ENCODE data around the gene MRPL27. TPM values are rescaled to one million over a fixed set of nuclear protein-coding genes. Genes with fewer than 3 reads are reported as not detected.
A peak's percentile ranks its signal among the peaks of the same experiment; 100 is the strongest.
"Not testable (repeated sequence)": the region's sequence is repeated elsewhere in the genome, so short reads cannot be mapped to it uniquely, and the experiment has no call there.

MRPL27 gene
- polyA plus RNA-seq, 1 donor: 71.8 TPM

DNA sequence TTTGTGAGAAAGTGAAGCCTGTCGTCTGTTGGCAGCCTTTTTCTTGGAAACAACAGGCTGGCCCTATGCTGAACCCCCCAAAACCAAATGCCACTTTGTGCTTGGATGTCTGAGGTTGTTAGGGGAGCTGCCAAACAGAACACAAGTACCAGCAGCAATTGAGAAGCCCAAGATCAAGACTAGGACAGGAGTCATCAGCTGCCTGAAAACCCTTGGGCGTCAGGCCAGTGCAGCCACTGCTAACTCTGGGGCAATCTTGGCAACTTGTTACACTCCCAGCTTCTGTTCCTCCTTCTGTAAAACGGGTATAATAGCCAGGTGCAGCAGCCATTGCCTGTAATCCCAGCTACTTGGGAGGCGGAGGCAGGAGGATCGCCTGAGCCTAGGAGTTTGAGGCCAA is 33.6 kb upstream of the MRPL27 start:
- H3K27me3 ChIP-seq (ENCODE audit: control insufficient read depth, insufficient read depth, low read length): no peaks in the 10 kb centered on the region
- no peaks in the 10 kb centered on the region for H3K9me3 ChIP-seq (ENCODE audit: control insufficient read depth, low read depth, low read length)
- no peak for DNase-seq
- H3K27ac ChIP-seq (ENCODE audit: low read length): no peak overlapping the region
- H3K36me3 ChIP-seq (ENCODE audit: control insufficient read depth, insufficient read depth, low read length): no peaks in the 10 kb centered on the region
- WGBS (ENCODE audit: insufficient coverage, low lambda C conversion rate): no CpG with 5 or more reads among the region's 5 CpGs
- H3K4me1 ChIP-seq (ENCODE audit: control insufficient read depth, insufficient read depth, low read length): no peaks in the 10 kb centered on the region
- H3K4me3 ChIP-seq (ENCODE audit: low read length): no peak overlapping the region

GRCh38 chr17:50405351-50405750 is 32.4 kb upstream of the MRPL27 start:
- H3K4me3 ChIP-seq (ENCODE audit: low read length): not testable (repeated sequence)

DNA sequence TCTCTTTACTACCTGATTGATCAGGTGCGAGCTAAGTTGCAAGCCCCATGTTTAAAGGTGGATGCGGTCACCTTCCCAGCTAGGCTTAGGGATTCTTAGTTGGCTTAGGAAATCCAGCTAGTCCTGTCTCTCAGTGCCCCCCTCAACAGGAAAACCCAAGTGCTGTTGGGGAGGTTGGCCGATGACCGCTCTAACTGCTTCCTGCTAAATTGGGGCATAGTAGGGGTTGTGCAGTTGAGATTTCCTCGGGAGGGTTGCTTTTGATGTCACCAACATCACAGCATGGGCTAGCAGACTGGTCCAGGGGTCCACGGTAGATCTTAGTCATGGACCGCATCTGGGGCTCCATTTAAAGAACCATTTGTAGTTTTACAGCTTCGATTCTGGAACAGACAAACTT is 26.6 kb upstream of the MRPL27 start:
- H3K27me3 ChIP-seq (ENCODE audit: control insufficient read depth, insufficient read depth, low read length); H3K4me3 ChIP-seq (ENCODE audit: low read length); H3K36me3 ChIP-seq (ENCODE audit: control insufficient read depth, insufficient read depth, low read length); H3K27ac ChIP-seq (ENCODE audit: low read length); H3K9me3 ChIP-seq (ENCODE audit: control insufficient read depth, low read depth, low read length); DNase-seq; H3K4me1 ChIP-seq (ENCODE audit: control insufficient read depth, insufficient read depth, low read length): not testable (repeated sequence)
- WGBS (ENCODE audit: insufficient coverage, low lambda C conversion rate): no CpG with 5 or more reads among the region's 8 CpGs

More at GRCh38 chr17:50405351-50405750, 32.4 kb upstream of the MRPL27 start:
- H3K27me3 ChIP-seq (ENCODE audit: control insufficient read depth, insufficient read depth, low read length); H3K4me1 ChIP-seq (ENCODE audit: control insufficient read depth, insufficient read depth, low read length); DNase-seq; H3K9me3 ChIP-seq (ENCODE audit: control insufficient read depth, low read depth, low read length); H3K27ac ChIP-seq (ENCODE audit: low read length); H3K36me3 ChIP-seq (ENCODE audit: control insufficient read depth, insufficient read depth, low read length): not testable (repeated sequence)
- no CpG with 5 or more reads among the region's 4 CpGs for WGBS (ENCODE audit: insufficient coverage, low lambda C conversion rate)

GRCh38 chr17:50398672-50399071 is 25.7 kb upstream of the MRPL27 start:
- H3K36me3 ChIP-seq (ENCODE audit: control insufficient read depth, insufficient read depth, low read length): peaks cover 14% of the 10 kb centered on the region
- no CpG with 5 or more reads among the region's 3 CpGs for WGBS (ENCODE audit: insufficient coverage, low lambda C conversion rate)
- not testable (repeated sequence) for H3K4me1 ChIP-seq (ENCODE audit: control insufficient read depth, insufficient read depth, low read length); H3K27me3 ChIP-seq (ENCODE audit: control insufficient read depth, insufficient read depth, low read length); H3K9me3 ChIP-seq (ENCODE audit: control insufficient read depth, low read depth, low read length); H3K27ac ChIP-seq (ENCODE audit: low read length); H3K4me3 ChIP-seq (ENCODE audit: low read length); DNase-seq

DNA sequence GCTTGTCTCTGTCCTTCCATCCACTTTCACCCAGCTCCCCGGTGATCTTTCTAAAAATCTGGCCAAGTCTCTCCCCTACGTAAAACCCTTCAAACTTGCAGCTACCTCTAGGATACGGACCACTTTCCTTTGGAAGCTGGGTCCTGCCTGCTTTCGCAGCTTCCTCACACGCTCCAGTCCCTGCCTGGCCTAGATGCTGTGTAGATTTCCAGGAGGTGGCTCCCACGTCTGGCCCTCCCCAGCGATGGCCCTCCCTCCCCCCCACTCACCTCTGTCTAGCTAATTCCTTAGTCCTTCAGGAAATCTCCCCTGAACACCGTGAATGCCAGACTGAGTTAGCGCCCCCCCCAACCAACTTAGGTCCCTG is 24.9 kb upstream of the MRPL27 start:
- Histone ChIP-seq H3K9me3 (ENCODE audit: control insufficient read depth, low read depth, low read length) (peaks cover 2% of the 10 kb centered on the region), H3K4me3 (ENCODE audit: low read length) (no peak overlapping the region), H3K36me3 (ENCODE audit: control insufficient read depth, insufficient read depth, low read length) (peaks cover 22% of the 10 kb centered on the region), H3K4me1 (ENCODE audit: control insufficient read depth, insufficient read depth, low read length) (no peaks in the 10 kb centered on the region), H3K27ac (ENCODE audit: low read length) (no peak overlapping the region), H3K27me3 (ENCODE audit: control insufficient read depth, insufficient read depth, low read length) (no peaks in the 10 kb centered on the region)
- 57% methylated on average over 1 of the region's 9 CpGs for WGBS (ENCODE audit: insufficient coverage, low lambda C conversion rate)
- DNase-seq: no peak

DNA sequence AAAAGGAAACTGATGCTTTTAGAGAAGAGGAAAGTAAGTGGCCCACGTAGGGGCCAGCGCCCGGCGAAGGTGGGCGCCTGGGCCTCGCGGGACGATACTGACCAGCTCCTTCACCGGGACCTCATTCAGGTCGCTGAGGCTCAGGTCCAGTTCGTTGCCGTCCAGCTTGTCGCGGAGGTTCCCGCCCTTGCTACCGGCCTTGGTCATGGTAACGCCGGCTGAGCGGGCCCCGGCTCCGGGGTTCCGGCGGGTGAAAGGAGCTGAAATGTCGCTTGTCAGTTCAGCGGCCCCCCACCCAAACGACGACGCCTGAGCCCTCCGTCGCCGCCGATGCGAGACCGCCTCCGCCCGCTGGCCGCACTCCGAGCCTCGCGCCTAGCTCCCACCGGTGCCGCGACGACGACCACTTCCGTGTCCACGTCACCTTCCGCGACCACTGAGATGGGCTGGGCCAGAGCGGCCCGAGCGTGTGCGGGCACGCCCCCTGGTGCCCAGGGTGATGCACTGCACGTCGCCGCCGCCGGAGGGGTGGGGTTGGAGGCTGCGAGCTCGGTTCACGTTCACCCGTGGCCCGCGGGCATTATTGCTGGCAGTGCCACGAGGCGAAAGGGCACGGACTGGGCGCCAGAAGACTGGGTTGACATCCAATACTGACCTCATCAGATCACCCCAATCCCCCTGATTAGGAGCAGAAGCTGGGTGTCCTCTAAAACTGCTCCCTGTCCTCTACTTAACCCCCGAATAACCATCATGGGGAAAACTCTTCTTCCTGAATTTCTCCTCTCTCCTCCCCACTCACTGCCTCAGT is 24.3 kb upstream of the MRPL27 start, which contains the start of gene LRRC59:
Gene LRRC59, minus strand, starts transcription at position 413 of the 808 bp plus-strand sequence. Its CDS starts 206 bp downstream, at position 207.
- WGBS (ENCODE audit: insufficient coverage, low lambda C conversion rate): no CpG with 5 or more reads among the region's 70 CpGs
- Histone ChIP-seq H3K36me3 (ENCODE audit: control insufficient read depth, insufficient read depth, low read length) (peaks cover 28% of the 10 kb centered on the region), H3K4me3 (ENCODE audit: low read length) (peak within 1 kb of the TSS; percentile 99), H3K27me3 (ENCODE audit: control insufficient read depth, insufficient read depth, low read length) (no peaks in the 10 kb centered on the region), H3K4me1 (ENCODE audit: control insufficient read depth, insufficient read depth, low read length) (no peaks in the 10 kb centered on the region), H3K27ac (ENCODE audit: low read length) (peak within 1 kb of the TSS; percentile 90), H3K9me3 (ENCODE audit: control insufficient read depth, low read depth, low read length) (peaks cover 2% of the 10 kb centered on the region)
- DNase-seq: peak; percentile 84 to 85

DNA sequence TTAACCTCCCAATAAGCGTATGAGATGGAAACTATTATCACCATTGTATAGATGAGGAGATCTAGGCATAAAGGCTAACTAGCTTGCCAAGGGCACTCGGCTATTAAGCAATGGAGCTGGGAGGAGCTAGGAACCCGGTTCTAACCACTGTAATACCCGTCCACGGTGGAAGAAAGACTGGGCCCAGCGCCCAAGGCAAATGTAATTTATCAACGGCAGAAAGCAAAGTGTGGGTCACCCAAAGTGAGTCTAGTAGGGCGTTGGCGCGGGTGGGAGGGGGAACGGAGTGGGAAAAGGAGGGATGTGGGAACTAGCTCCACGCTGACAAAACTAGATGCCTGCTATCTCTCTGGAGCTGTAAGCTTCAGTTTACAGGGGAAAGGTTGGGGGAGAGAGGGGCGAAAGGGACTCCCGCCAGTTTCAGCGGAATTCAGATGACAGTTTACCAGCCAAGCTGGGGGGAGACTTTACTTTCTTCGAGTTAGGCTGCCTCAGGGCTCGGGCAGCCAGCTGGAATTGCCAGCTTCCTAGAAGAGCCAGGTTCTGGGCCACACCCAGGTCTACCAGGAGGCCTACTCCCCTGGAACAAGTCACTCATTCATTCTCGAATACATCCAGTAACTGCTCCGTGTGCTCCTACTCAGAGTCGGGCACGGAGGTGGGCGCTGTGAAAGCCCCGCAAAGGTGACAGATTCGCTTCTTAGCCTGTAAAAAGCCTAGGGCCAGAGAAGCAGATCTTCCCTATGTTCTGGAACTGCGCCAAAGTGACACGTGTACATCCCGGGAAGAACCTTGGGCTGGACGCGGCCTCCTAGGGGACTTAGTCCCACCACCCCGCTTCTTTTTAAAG is 23.5 kb upstream of the MRPL27 start:
- DNase-seq: peak; percentile 42 to 78
- peaks cover 36% of the 10 kb centered on the region for H3K36me3 ChIP-seq (ENCODE audit: control insufficient read depth, insufficient read depth, low read length)
- peaks cover 2% of the 10 kb centered on the region for H3K9me3 ChIP-seq (ENCODE audit: control insufficient read depth, low read depth, low read length)
- H3K27me3 ChIP-seq (ENCODE audit: control insufficient read depth, insufficient read depth, low read length): no peaks in the 10 kb centered on the region
- peak overlapping the region; percentile 99 for H3K4me3 ChIP-seq (ENCODE audit: low read length)
- peak overlapping the region; percentile 90 for H3K27ac ChIP-seq (ENCODE audit: low read length)
- no peaks in the 10 kb centered on the region for H3K4me1 ChIP-seq (ENCODE audit: control insufficient read depth, insufficient read depth, low read length)
- WGBS (ENCODE audit: insufficient coverage, low lambda C conversion rate): 7% methylated on average over 3 of the region's 30 CpGs

DNA sequence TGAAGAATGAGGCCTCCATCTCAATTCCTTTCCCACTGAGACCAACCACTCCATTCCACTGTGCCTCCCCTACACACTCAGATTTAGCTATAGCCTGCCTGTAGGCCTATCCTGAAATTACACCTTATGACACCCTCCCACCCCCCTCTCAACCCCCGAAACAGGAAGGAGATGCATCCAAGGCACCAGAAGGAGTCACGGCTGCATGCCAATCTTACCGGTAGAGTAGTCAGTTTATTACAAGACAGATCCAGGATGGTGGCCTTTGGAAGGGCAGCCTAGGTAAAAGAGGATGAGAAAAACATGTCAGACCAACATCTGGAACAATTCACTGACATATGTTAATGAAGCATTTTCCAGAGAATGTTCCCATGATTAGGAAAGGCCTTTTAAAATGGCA is 21.7 kb upstream of the MRPL27 start:
- H3K36me3 ChIP-seq (ENCODE audit: control insufficient read depth, insufficient read depth, low read length): peaks cover 52% of the 10 kb centered on the region
- WGBS (ENCODE audit: insufficient coverage, low lambda C conversion rate): no CpG with 5 or more reads among the region's 3 CpGs

GRCh38 chr17:50393700-50394099 is 20.7 kb upstream of the MRPL27 start:
- Histone ChIP-seq H3K27me3 (ENCODE audit: control insufficient read depth, insufficient read depth, low read length) (no peaks in the 10 kb centered on the region), H3K4me3 (ENCODE audit: low read length) (no peak overlapping the region), H3K4me1 (ENCODE audit: control insufficient read depth, insufficient read depth, low read length) (no peaks in the 10 kb centered on the region), H3K9me3 (ENCODE audit: control insufficient read depth, low read depth, low read length) (peaks cover 2% of the 10 kb centered on the region), H3K36me3 (ENCODE audit: control insufficient read depth, insufficient read depth, low read length) (peaks cover 60% of the 10 kb centered on the region), H3K27ac (ENCODE audit: low read length) (no peak overlapping the region)
- DNase-seq: no peak
- WGBS (ENCODE audit: insufficient coverage, low lambda C conversion rate): no CpG with 5 or more reads among the region's 5 CpGs

More for the DNA sequence above, 21.7 kb upstream of the MRPL27 start:
- H3K9me3 ChIP-seq (ENCODE audit: control insufficient read depth, low read depth, low read length): peaks cover 2% of the 10 kb centered on the region
- H3K4me1 ChIP-seq (ENCODE audit: control insufficient read depth, insufficient read depth, low read length): no peaks in the 10 kb centered on the region
- no peak overlapping the region for H3K4me3 ChIP-seq (ENCODE audit: low read length)
- no peak overlapping the region for H3K27ac ChIP-seq (ENCODE audit: low read length)
- no peaks in the 10 kb centered on the region for H3K27me3 ChIP-seq (ENCODE audit: control insufficient read depth, insufficient read depth, low read length)
- DNase-seq: no peak

DNA sequence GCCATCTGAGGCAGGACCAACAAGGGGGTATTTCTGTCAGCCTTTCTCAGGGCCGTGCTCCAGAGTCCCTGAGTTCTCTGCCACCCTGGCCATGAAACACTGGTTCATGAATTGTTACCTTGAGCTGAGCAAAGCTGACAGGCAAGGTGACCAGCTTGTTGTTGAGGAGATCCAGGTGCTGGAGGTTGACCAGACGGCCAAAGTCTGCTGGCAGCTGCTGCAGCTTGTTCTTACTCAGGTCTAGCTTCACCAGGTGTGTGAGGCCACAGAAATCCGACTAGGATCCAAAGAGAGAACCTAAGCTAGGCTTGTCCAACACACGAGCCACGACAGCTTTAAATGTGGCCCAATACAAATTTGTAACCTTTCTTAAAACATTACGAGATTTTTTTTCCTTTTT is 19.6 kb upstream of the MRPL27 start:
- no peak for DNase-seq
- H3K9me3 ChIP-seq (ENCODE audit: control insufficient read depth, low read depth, low read length): peaks cover 2% of the 10 kb centered on the region
- WGBS (ENCODE audit: insufficient coverage, low lambda C conversion rate): 100% methylated on average over 1 of the region's 6 CpGs
- no peak overlapping the region for H3K4me3 ChIP-seq (ENCODE audit: low read length)
- peaks cover 70% of the 10 kb centered on the region for H3K36me3 ChIP-seq (ENCODE audit: control insufficient read depth, insufficient read depth, low read length)
- H3K27ac ChIP-seq (ENCODE audit: low read length): no peak overlapping the region
- H3K27me3 ChIP-seq (ENCODE audit: control insufficient read depth, insufficient read depth, low read length): no peaks in the 10 kb centered on the region
- no peaks in the 10 kb centered on the region for H3K4me1 ChIP-seq (ENCODE audit: control insufficient read depth, insufficient read depth, low read length)

All from large intestine (tissue), 3 donors.